IMR-90 (cell line): Measurements from ENCODE around the gene COPS2. TPM values are rescaled to one million over a fixed set of nuclear protein-coding genes. Genes with fewer than 3 reads are reported as not detected.

Source experiments
- ATAC-seq: fragments of 200-7000 bp; cut with Tn5 transposase; 2 replicates; pipeline ENCODE4 v1.9.1; 2020; ENCODE audit warnings: low read depth, mild to moderate bottlenecking, moderate library complexity
- BruUV-seq: library from RNA; stranded (reverse); fragments of 400-500 nt; replicated peaks from 2 replicates; lab custom pipeline; 2021; lab: Mats Ljungman, UMichigan
- CTCF ChIA-PET: fragments of 300-600 bp; formaldehyde crosslinking; extraction: SDS; loops from one replicate; lab custom pipeline; 2021; ENCODE audit warnings: antibody characterized with exemption; lab: Yijun Ruan, JAX
- POLR2A ChIA-PET: fragments of 300-600 bp; sonication (Branson Sonifier 250); formaldehyde crosslinking; loops from one replicate; lab custom pipeline; 2022; ENCODE audit warnings: antibody characterized with exemption; ENCODE audit not compliant: unreplicated experiment; lab: Charles Lee
- DNase-seq: peaks from one replicate; pipeline ENCODE4 v3.0.0; 2013
- H2AFZ ChIP-seq: replicated peaks from 2 replicates; pipeline ENCODE3; 2013; ENCODE audit warnings: low read length, mild to moderate bottlenecking; ENCODE audit not compliant: poor library complexity
- H2AK5ac ChIP-seq: 2 replicates; pipeline ENCODE4 v1.6.1; 2013; ENCODE audit warnings: low read depth, low read length, inconsistent platforms
- H2AK9ac ChIP-seq: replicated peaks from 2 replicates; pipeline ENCODE3; 2013; ENCODE audit warnings: mild to moderate bottlenecking, low read depth, low read length, moderate library complexity; ENCODE audit not compliant: poor library complexity
- H2BK120ac ChIP-seq: 2 replicates; pipeline ENCODE4 v1.6.1; 2013; ENCODE audit warnings: low read depth, low read length, inconsistent platforms
- H2BK15ac ChIP-seq: 3 replicates; pipeline ENCODE4 v1.6.1; 2013; ENCODE audit warnings: low read depth, low read length, inconsistent platforms
- H2BK20ac ChIP-seq: 2 replicates; pipeline ENCODE4 v1.6.1; 2013; ENCODE audit warnings: low read depth, mild to moderate bottlenecking, inconsistent platforms, low read length, moderate library complexity
- H2BK5ac ChIP-seq: 2 replicates; pipeline ENCODE4 v1.6.1; 2013; ENCODE audit warnings: mild to moderate bottlenecking, low read depth, low read length, inconsistent platforms; ENCODE audit not compliant: poor library complexity, severe bottlenecking
- H3K14ac ChIP-seq: replicated peaks from 2 replicates; pipeline ENCODE4 v1.6.1; 2013; ENCODE audit warnings: low read depth, low read length, inconsistent platforms
- H3K18ac ChIP-seq: 2 replicates; pipeline ENCODE4 v1.6.1; 2013; ENCODE audit warnings: low read depth, low read length, control low read depth
- H3K23ac ChIP-seq: 2 replicates; pipeline ENCODE4 v1.6.1; 2013; ENCODE audit warnings: low read depth, low read length, inconsistent platforms
- H3K27ac ChIP-seq: 2 replicates; pipeline ENCODE4 v1.5.1; 2013; ENCODE audit warnings: mild to moderate bottlenecking, control low read depth, low read length; ENCODE audit not compliant: insufficient read depth
- H3K27me3 ChIP-seq: 2 replicates; pipeline ENCODE4 v1.6.1; 2013; ENCODE audit warnings: low read length; ENCODE audit not compliant: control insufficient read depth, insufficient read depth
- H3K36me3 ChIP-seq: 2 replicates; pipeline ENCODE4 v1.6.1; 2013; ENCODE audit warnings: low read length, mixed read lengths; ENCODE audit not compliant: control insufficient read depth, insufficient read depth
- H3K4ac ChIP-seq: 2 replicates; pipeline ENCODE4 v1.6.1; 2013; ENCODE audit warnings: low read depth, low read length, inconsistent platforms
- H3K4me1 ChIP-seq: 2 replicates; pipeline ENCODE4 v1.6.1; 2013; ENCODE audit warnings: low read length, mixed read lengths; ENCODE audit not compliant: control insufficient read depth, insufficient read depth
- H3K4me2 ChIP-seq: 2 replicates; pipeline ENCODE4 v1.6.1; 2013; ENCODE audit warnings: low read depth, mild to moderate bottlenecking, control low read depth, low read length, moderate library complexity
- H3K4me3 ChIP-seq: 2 replicates; pipeline ENCODE4 v1.5.1; 2013; ENCODE audit warnings: low read depth, mild to moderate bottlenecking, control low read depth, low read length, moderate library complexity; ENCODE audit not compliant: insufficient read depth
- H3K56ac ChIP-seq: 2 replicates; pipeline ENCODE4 v1.6.1; 2013; ENCODE audit warnings: low read length, inconsistent platforms; ENCODE audit not compliant: insufficient read depth; ENCODE audit errors: extremely low read depth
- H3K79me1 ChIP-seq, 2 experiments: 2 replicates each; pipeline ENCODE4 v1.6.1; 2013; ENCODE audit warnings: low read length in 2 of 2, inconsistent platforms in 1 of 2, low read depth in 1 of 2
- H3K9ac ChIP-seq: 2 replicates; pipeline ENCODE4 v1.6.1; 2013; ENCODE audit warnings: low read depth, low read length, control low read depth
- H3K9me1 ChIP-seq: 2 replicates; pipeline ENCODE4 v1.6.1; 2013; ENCODE audit warnings: low read length, inconsistent platforms; ENCODE audit not compliant: insufficient read depth
- H3K9me3 ChIP-seq: 2 replicates; pipeline ENCODE4 v1.6.1; 2013; ENCODE audit warnings: low read length; ENCODE audit not compliant: control insufficient read depth, insufficient read depth
- H4K20me1 ChIP-seq: 2 replicates; pipeline ENCODE4 v1.6.1; 2013; ENCODE audit warnings: low read length, inconsistent platforms; ENCODE audit not compliant: insufficient read depth
- H4K5ac ChIP-seq: 2 replicates; pipeline ENCODE4 v1.6.1; 2013; ENCODE audit warnings: mild to moderate bottlenecking, low read depth, low read length, control low read depth
- H4K8ac ChIP-seq, 2 experiments: 2 replicates each; pipeline ENCODE4 v1.6.1; 2013; ENCODE audit warnings: low read depth in 2 of 2, low read length in 2 of 2, control low read depth in 1 of 2, inconsistent platforms in 1 of 2
- H4K91ac ChIP-seq: 2 replicates; pipeline ENCODE4 v1.6.1; 2013; ENCODE audit warnings: low read depth, low read length, inconsistent platforms; ENCODE audit not compliant: insufficient read depth
- BHLHE40 ChIP-seq: fragments of 150-350 bp; IDR thresholded peaks from 2 replicates; pipeline ENCODE4 v1.6.1; 2016; ENCODE audit warnings: mild to moderate bottlenecking, low read depth, low read length
- CEBPB ChIP-seq: IDR thresholded peaks from 2 replicates; pipeline ENCODE4 v1.6.1; 2012; ENCODE audit warnings: low read depth, low read length, improper control_type of control experiment
- CHD1 ChIP-seq: IDR thresholded peaks from 2 replicates; pipeline ENCODE4 v1.6.1; 2012; ENCODE audit warnings: low read depth, low read length, improper control_type of control experiment
- FOS ChIP-seq: fragments of 150-350 bp; IDR thresholded peaks from 2 replicates; pipeline ENCODE4 v1.6.1; 2016; ENCODE audit warnings: low read depth, low read length
- MAFK ChIP-seq: IDR thresholded peaks from 2 replicates; pipeline ENCODE4 v1.6.1; 2012; ENCODE audit warnings: low read depth, low read length, improper control_type of control experiment
- MAZ ChIP-seq: IDR thresholded peaks from 2 replicates; pipeline ENCODE4 v1.6.1; 2012; ENCODE audit warnings: low read depth, mild to moderate bottlenecking, low read length, improper control_type of control experiment, moderate library complexity, borderline replicate concordance
- MXI1 ChIP-seq: IDR thresholded peaks from 2 replicates; pipeline ENCODE4 v1.6.1; 2012; ENCODE audit warnings: low read depth, mild to moderate bottlenecking, low read length, moderate library complexity, borderline replicate concordance
- POLR2A ChIP-seq: IDR thresholded peaks from 2 replicates; pipeline ENCODE4 v1.6.1; 2012; ENCODE audit warnings: mild to moderate bottlenecking, low read depth, low read length
- RAD21 ChIP-seq: IDR thresholded peaks from 2 replicates; pipeline ENCODE4 v1.6.1; 2012; ENCODE audit warnings: low read length, improper control_type of control experiment
- RFX5 ChIP-seq: IDR thresholded peaks from 2 replicates; pipeline ENCODE4 v1.8.0; 2012; ENCODE audit warnings: low read depth, mild to moderate bottlenecking, low read length, moderate library complexity
- SMC3 ChIP-seq: fragments of 150-350 bp; IDR thresholded peaks from 2 replicates; pipeline ENCODE4 v1.6.1; 2016; ENCODE audit warnings: low read depth, mild to moderate bottlenecking, antibody characterized with exemption, low read length, moderate library complexity
- WGBS, 2 experiments: methylation state at CpG; one replicate each; pipeline versions ENCODE4 v1.1.5 to v1.1.7; 2013; ENCODE audit warnings: missing lambda C conversion rate in 2 of 2; ENCODE audit not compliant: insufficient read length in 1 of 2; ENCODE audit errors: extremely low coverage in 2 of 2; 5-methylcytosine and 5-hydroxymethylcytosine counted together
- dilution Hi-C: fragments of 300-500 bp; cut with HindIII; formaldehyde crosslinking; loops from one replicate; pipeline ENCODE4 v1.14.3; 2018; ENCODE audit warnings: low sequenced_read_pairs; ENCODE audit not compliant: unreplicated experiment
- in situ Hi-C: fragments of 300-500 bp; cut with MboI; formaldehyde crosslinking; loops from 3 replicates; pipeline ENCODE4 v1.14.3; 2019; ENCODE audit warnings: low sequenced_read_pairs, inconsistent platforms, mixed read lengths
- intact Hi-C: fragments of 100-400 bp; cut with micrococcal nuclease; formaldehyde crosslinking; loops from 2 replicates; pipeline ENCODE4 v1.10.0; 2022
- polyA plus RNA-seq, 3 experiments: library from polyadenylated mRNA; depleted of rRNA; stranded (reverse); fragments of >200 nt; gene quantifications; 2 replicates each; pipeline ENCODE4 v1.2.3, GENCODE V29; 2012; ENCODE audit warnings: low replicate concordance in 1 of 3
- total RNA-seq: library from RNA; depleted of rRNA; stranded (reverse); fragments of >200 nt; gene quantifications from 2 replicates; pipeline ENCODE4 v1.2.3, GENCODE V29; 2012
- TF ChIP-seq, protein P1 (sequence below): conservative IDR thresholded peaks from 2 replicates; pipeline ENCODE4 v1.5.1; 2012; ENCODE audit warnings: mild to moderate bottlenecking, low read depth, low read length, improper control_type of control experiment
- TF ChIP-seq, protein P2 (sequence below): fragments of 150-350 bp; IDR thresholded peaks from 2 replicates; pipeline ENCODE4 v1.6.1; 2016; ENCODE audit warnings: low read depth, mild to moderate bottlenecking, low read length, moderate library complexity, borderline replicate concordance
- TF ChIP-seq, protein P3 (sequence below): fragments of 150-350 bp; IDR thresholded peaks from 2 replicates; pipeline ENCODE4 v1.6.1; 2017; ENCODE audit warnings: mild to moderate bottlenecking, antibody characterized with exemption, low read length, low read depth

The COPS2 gene
- total and polyA plus RNA-seq, 2 of the 4 experiments (the other 2 are of a cell fraction), result 54.6 to 75.6 TPM

DNA sequence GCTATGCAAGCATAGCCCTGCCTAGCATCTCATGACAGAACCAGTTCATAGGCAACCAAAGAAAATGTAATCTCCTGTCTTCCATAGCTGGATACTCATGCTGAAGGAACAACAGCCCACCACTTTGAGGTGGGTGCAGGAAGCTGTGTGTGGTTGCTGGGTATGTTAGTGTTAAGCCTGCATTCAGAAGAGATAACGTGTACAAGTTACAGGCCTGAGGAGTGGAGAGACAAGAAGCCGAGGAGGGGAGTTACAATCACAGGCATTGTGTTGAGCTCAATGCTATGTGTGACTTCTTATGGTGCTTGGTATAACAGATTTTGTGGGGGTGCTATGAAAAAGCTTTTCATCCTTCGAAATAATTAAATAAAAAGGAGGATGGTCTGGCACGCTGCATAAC lies 66.4 kb downstream of the COPS2 start:
- H3K9me1 ChIP-seq, result peaks cover under 1% of the 10 kb centered on the region
- 80% methylated on average over 1 of the region's 4 CpGs; no CpG with 5 or more reads in 1 of the 2 experiments for WGBS, 2 experiments
- ATAC-seq, result no peak
- H3K4me1 ChIP-seq, result peaks cover 9% of the 10 kb centered on the region
- no peak for DNase-seq
- no peak overlapping the region for H3K4me2 ChIP-seq
- intact Hi-C loops, result no loop called here
- H2BK20ac ChIP-seq, result no peak overlapping the region
- dilution Hi-C loops, result no loop called here
- H4K91ac ChIP-seq, result no peak overlapping the region
- H2AFZ ChIP-seq, result no peak overlapping the region
- H3K56ac ChIP-seq, result no peak overlapping the region
- no peak overlapping the region for H2AK9ac ChIP-seq
- H3K27ac ChIP-seq, result no peak overlapping the region
- no peak overlapping the region for H2BK15ac ChIP-seq
- no peak overlapping the region for H3K4ac ChIP-seq
- H3K9me3 ChIP-seq, result no peaks in the 10 kb centered on the region
- H3K27me3 ChIP-seq, result no peaks in the 10 kb centered on the region
- no TSS peak for BruUV-seq
- no peak overlapping the region for H3K4me3 ChIP-seq
- in situ Hi-C loops, result no loop called here
- H3K18ac ChIP-seq, result peak overlapping the region; percentile 75
- H2BK120ac ChIP-seq, result no peak overlapping the region
- H4K20me1 ChIP-seq, result no peaks in the 10 kb centered on the region
- ChIA-PET CTCF (no interaction called here), POLR2A (no interaction called here)
- H2AK5ac ChIP-seq, result no peak overlapping the region
- no peak overlapping the region for H3K14ac ChIP-seq
- TF ChIP-seq POLR2A, result no peak
- TF ChIP-seq CHD1, result no peak
- TF ChIP-seq CEBPB, result no peak
- TF ChIP-seq RFX5, result no peak
- no peak for TF ChIP-seq SMC3
- TF ChIP-seq RAD21, result no peak
- no peak for TF ChIP-seq MAFK
- TF ChIP-seq, protein P1, sequence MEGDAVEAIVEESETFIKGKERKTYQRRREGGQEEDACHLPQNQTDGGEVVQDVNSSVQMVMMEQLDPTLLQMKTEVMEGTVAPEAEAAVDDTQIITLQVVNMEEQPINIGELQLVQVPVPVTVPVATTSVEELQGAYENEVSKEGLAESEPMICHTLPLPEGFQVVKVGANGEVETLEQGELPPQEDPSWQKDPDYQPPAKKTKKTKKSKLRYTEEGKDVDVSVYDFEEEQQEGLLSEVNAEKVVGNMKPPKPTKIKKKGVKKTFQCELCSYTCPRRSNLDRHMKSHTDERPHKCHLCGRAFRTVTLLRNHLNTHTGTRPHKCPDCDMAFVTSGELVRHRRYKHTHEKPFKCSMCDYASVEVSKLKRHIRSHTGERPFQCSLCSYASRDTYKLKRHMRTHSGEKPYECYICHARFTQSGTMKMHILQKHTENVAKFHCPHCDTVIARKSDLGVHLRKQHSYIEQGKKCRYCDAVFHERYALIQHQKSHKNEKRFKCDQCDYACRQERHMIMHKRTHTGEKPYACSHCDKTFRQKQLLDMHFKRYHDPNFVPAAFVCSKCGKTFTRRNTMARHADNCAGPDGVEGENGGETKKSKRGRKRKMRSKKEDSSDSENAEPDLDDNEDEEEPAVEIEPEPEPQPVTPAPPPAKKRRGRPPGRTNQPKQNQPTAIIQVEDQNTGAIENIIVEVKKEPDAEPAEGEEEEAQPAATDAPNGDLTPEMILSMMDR, result no peak
- TF ChIP-seq, protein P2, sequence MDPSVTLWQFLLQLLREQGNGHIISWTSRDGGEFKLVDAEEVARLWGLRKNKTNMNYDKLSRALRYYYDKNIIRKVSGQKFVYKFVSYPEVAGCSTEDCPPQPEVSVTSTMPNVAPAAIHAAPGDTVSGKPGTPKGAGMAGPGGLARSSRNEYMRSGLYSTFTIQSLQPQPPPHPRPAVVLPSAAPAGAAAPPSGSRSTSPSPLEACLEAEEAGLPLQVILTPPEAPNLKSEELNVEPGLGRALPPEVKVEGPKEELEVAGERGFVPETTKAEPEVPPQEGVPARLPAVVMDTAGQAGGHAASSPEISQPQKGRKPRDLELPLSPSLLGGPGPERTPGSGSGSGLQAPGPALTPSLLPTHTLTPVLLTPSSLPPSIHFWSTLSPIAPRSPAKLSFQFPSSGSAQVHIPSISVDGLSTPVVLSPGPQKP, result no peak
- no peak for TF ChIP-seq MAZ
- no peak for TF ChIP-seq MXI1
- TF ChIP-seq BHLHE40, result no peak
- TF ChIP-seq, protein P3, sequence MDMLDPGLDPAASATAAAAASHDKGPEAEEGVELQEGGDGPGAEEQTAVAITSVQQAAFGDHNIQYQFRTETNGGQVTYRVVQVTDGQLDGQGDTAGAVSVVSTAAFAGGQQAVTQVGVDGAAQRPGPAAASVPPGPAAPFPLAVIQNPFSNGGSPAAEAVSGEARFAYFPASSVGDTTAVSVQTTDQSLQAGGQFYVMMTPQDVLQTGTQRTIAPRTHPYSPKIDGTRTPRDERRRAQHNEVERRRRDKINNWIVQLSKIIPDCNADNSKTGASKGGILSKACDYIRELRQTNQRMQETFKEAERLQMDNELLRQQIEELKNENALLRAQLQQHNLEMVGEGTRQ, result no peak
- no peak for TF ChIP-seq FOS
- no peak overlapping the region for H2BK5ac ChIP-seq
- 0 out of 2 replicates have a peak overlapping the region, but pooled peaks have one; percentile 49 for H4K5ac ChIP-seq
- H3K36me3 ChIP-seq, result no peaks in the 10 kb centered on the region
- H3K9ac ChIP-seq, result no peak overlapping the region
- H3K23ac ChIP-seq, result no peak overlapping the region
- H3K79me1 ChIP-seq, result no peaks in the 10 kb centered on the region; a peak in 1 of 4 replicates
- H4K8ac ChIP-seq, result no peak overlapping the region
